GM12873 (cell line): ENCODE results near the gene GCNT3.

ENCODE experiments used
- TF ChIP-seq, protein P1 (sequence below): IDR thresholded peaks from 2 replicates; pipeline ENCODE4 v1.5.1; 2012; ENCODE audit warnings: low read depth, mild to moderate bottlenecking, moderate library complexity, low read length, control low read depth; ENCODE audit not compliant: insufficient read depth; ENCODE audit errors: missing control alignments

GCNT3 gene

DNA sequence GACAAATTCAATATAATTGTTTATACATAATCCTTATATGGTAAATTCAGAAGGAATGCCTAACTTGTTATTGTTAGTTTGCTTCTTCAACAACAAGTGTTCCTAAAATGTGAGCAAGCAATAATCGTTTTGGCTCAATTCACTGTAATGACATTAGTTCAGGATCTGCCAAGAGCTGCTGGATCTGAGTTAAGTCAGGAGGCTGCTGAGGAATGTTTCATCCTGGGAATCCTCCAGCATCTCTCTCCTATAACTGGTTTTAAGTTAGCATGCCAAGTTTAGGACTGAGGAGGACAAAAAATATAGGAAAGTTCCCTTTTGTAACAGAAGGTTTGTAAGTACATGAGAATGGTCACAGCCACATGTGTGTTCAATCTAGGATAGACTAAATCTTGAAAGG, 50.7 kb downstream of the GCNT3 start:
- TF ChIP-seq, protein P1, sequence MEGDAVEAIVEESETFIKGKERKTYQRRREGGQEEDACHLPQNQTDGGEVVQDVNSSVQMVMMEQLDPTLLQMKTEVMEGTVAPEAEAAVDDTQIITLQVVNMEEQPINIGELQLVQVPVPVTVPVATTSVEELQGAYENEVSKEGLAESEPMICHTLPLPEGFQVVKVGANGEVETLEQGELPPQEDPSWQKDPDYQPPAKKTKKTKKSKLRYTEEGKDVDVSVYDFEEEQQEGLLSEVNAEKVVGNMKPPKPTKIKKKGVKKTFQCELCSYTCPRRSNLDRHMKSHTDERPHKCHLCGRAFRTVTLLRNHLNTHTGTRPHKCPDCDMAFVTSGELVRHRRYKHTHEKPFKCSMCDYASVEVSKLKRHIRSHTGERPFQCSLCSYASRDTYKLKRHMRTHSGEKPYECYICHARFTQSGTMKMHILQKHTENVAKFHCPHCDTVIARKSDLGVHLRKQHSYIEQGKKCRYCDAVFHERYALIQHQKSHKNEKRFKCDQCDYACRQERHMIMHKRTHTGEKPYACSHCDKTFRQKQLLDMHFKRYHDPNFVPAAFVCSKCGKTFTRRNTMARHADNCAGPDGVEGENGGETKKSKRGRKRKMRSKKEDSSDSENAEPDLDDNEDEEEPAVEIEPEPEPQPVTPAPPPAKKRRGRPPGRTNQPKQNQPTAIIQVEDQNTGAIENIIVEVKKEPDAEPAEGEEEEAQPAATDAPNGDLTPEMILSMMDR: no peak

DNA sequence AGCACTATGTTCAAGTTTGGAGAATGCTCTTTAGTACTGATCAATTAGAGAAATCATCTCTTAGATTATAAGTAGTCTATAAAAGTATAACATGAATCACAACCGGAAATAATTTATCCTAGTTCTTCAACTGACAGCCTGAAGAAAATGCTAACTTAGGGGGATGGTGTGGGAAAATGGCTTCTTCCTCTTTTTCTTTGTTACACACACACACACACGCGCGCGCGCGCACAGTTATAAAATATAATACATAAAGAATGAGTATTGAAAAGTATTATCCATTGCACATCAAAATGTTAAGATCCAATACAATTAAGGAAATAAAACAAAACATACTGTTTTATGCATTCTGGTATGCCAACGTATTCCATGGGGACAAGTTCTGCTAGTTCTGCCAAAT, 57.0 kb downstream of the GCNT3 start:
- TF ChIP-seq, protein P1: no peak
